CD4-positive, alpha-beta memory T cell (primary cell): ENCODE results near the gene MBOAT2. TPM values are rescaled to one million over a fixed set of nuclear protein-coding genes. Genes with fewer than 3 reads are reported as not detected.
"Not testable (repeated sequence)": the region's sequence is repeated elsewhere in the genome, so short reads cannot be mapped to it uniquely, and the experiment has no call there.

ENCODE experiments used
- CTCF ChIA-PET: fragments of 350-600 bp; sonication (Branson Sonifier 250); formaldehyde crosslinking; loops from one replicate; lab custom pipeline; 2021; ENCODE audit warnings: inconsistent platforms; ENCODE audit not compliant: partially characterized antibody; lab: Charles Lee
- POLR2A ChIA-PET: fragments of 350-600 bp; sonication (Branson Sonifier 250); formaldehyde crosslinking; loops from one replicate; lab custom pipeline; 2021; ENCODE audit not compliant: partially characterized antibody; lab: Charles Lee
- DNase-seq, 5 donors: peaks; one replicate each; pipeline versions ENCODE4 v3.0.0 to v3.0.0-alpha.2; 2020 to 2022; ENCODE audit warnings: mixed read lengths in 1 of 5
- H3K27ac ChIP-seq: one replicate; pipeline ENCODE4 v1.7.0; 2013; ENCODE audit warnings: low read depth, low read length
- H3K27me3 ChIP-seq: 2 replicates; pipeline ENCODE4 v1.7.0; 2013; ENCODE audit warnings: mild to moderate bottlenecking, low read length, moderate library complexity; ENCODE audit not compliant: insufficient read depth
- H3K36me3 ChIP-seq: 2 replicates; pipeline ENCODE4 v1.7.0; 2013; ENCODE audit warnings: mild to moderate bottlenecking, low read length, moderate library complexity; ENCODE audit not compliant: insufficient read depth
- H3K4me1 ChIP-seq: 2 replicates; pipeline ENCODE4 v1.7.0; 2013; ENCODE audit warnings: mild to moderate bottlenecking, low read length, moderate library complexity; ENCODE audit not compliant: insufficient read depth
- H3K4me3 ChIP-seq, 2 donors: one replicate each; pipeline ENCODE4 v1.7.0; 2013; ENCODE audit warnings: low read length in 2 of 2, mild to moderate bottlenecking in 1 of 2
- H3K9me3 ChIP-seq, 2 donors: one replicate each; pipeline ENCODE4 v1.7.0; 2013; ENCODE audit warnings: low read length in 2 of 2, control low read depth in 1 of 2; ENCODE audit not compliant: control insufficient read depth in 1 of 2
- H3K27ac Mint-ChIP-seq, 7 donors: one replicate each; pipeline ENCODE4 v1.8.0; 2020 to 2021; ENCODE audit warnings: mixed read lengths in 7 of 7, mild to moderate bottlenecking in 6 of 7, inconsistent platforms in 3 of 7, moderate library complexity in 3 of 7
- H3K27me3 Mint-ChIP-seq, 2 donors: one replicate each; pipeline ENCODE4 v1.8.0; 2020 to 2021; ENCODE audit warnings: mixed read lengths in 2 of 2
- H3K36me3 Mint-ChIP-seq, 2 donors: one replicate each; pipeline ENCODE4 v1.8.0; 2020 to 2021; ENCODE audit warnings: mixed read lengths in 2 of 2, inconsistent platforms in 1 of 2, mild to moderate bottlenecking in 1 of 2
- H3K4me1 Mint-ChIP-seq, 4 donors: one replicate each; pipeline ENCODE4 v1.8.0; 2020 to 2021; ENCODE audit warnings: mixed read lengths in 4 of 4, mild to moderate bottlenecking in 1 of 4
- H3K4me3 Mint-ChIP-seq, 8 donors: one replicate each; pipeline ENCODE4 v1.8.0; 2020 to 2021; ENCODE audit warnings: mixed read lengths in 8 of 8, mild to moderate bottlenecking in 7 of 8, moderate library complexity in 6 of 8, inconsistent platforms in 3 of 8
- H3K9me3 Mint-ChIP-seq, 8 donors: one replicate each; pipeline ENCODE4 v1.8.0; 2020 to 2021; ENCODE audit warnings: mixed read lengths in 8 of 8, mild to moderate bottlenecking in 5 of 8, inconsistent platforms in 3 of 8, moderate library complexity in 1 of 8
- intact Hi-C: fragments of 100-400 bp; cut with micrococcal nuclease; formaldehyde crosslinking; loops from one replicate; pipeline ENCODE4 v1.15.1; 2023
- polyA plus RNA-seq, 2 donors: library from polyadenylated mRNA; unstranded; fragments of 300-500 nt; fragmentation: Illumina TruSeq; gene quantifications; one replicate each; pipeline ENCODE4 v1.2.3, GENCODE V29; 2021
- total RNA-seq, 2 experiments: library from RNA; stranded (reverse); gene quantifications; one replicate each; pipeline ENCODE4 v1.2.3, GENCODE V29; 2021

The MBOAT2 gene
- total and polyA plus RNA-seq, 4 experiments from 2014 or later: 0.20 to 2.0 (median 1.7) TPM

- no peak for DNase-seq
- Mint-ChIP-seq H3K36me3 (no peaks in the 10 kb centered on the region), H3K27ac (no peak overlapping the region), H3K9me3 (no peaks in the 10 kb centered on the region), H3K27me3 (no peaks in the 10 kb centered on the region), H3K4me1 (no peaks in the 10 kb centered on the region), H3K4me3 (no peak overlapping the region)
- H3K4me3 ChIP-seq: no peak overlapping the region
- CTCF ChIA-PET: no interaction called here
- no peaks in the 10 kb centered on the region for H3K27me3 ChIP-seq
- intact Hi-C loops: no loop called here
- no peaks in the 10 kb centered on the region for H3K9me3 ChIP-seq
- no peak overlapping the region for H3K27ac ChIP-seq
- H3K4me1 ChIP-seq: no peaks in the 10 kb centered on the region
- no peaks in the 10 kb centered on the region for H3K36me3 ChIP-seq
- POLR2A ChIA-PET: no interaction called here
Observed at GRCh38 chr2:8923183-8923582, 80.3 kb downstream of the MBOAT2 start.

GRCh38 chr2:8922431-8922830 lies 81.1 kb downstream of the MBOAT2 start:
- no peaks in the 10 kb centered on the region for H3K27me3 Mint-ChIP-seq
- no peaks in the 10 kb centered on the region for H3K4me1 ChIP-seq
- DNase-seq: no peak
- intact Hi-C loops: no loop called here
- no peaks in the 10 kb centered on the region for H3K9me3 Mint-ChIP-seq
- CTCF ChIA-PET: no interaction called here
- H3K27me3 ChIP-seq: no peaks in the 10 kb centered on the region
- H3K36me3 Mint-ChIP-seq: no peaks in the 10 kb centered on the region
- no peaks in the 10 kb centered on the region for H3K36me3 ChIP-seq
- no peaks in the 10 kb centered on the region for H3K9me3 ChIP-seq
- no peak overlapping the region for H3K4me3 ChIP-seq
- no peaks in the 10 kb centered on the region for H3K4me1 Mint-ChIP-seq
- POLR2A ChIA-PET: no interaction called here
- no peak overlapping the region for H3K4me3 Mint-ChIP-seq
- H3K27ac ChIP-seq: no peak overlapping the region
- no peak overlapping the region for H3K27ac Mint-ChIP-seq

DNA sequence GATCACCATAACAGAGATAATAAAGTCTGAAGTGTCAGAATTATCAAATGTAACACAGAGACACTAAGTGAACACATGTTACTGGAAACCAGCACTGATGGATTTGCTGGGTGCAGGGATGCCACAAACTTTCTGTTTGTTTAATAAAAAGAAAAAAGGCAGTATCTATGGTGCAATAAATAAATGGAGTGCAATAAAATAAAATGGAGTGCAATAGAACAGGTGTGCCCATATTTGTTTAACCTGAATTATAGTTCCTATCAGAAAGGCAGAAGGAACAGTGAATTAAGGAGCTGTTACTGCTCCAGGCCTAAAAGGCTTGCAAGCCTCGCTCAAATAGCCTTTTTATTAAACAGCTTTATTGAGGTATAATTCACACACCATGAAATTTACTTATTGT lies 85.1 kb downstream of the MBOAT2 start:
- Histone ChIP-seq H3K27me3 (no peaks in the 10 kb centered on the region), H3K4me1 (no peaks in the 10 kb centered on the region), H3K36me3 (no peaks in the 10 kb centered on the region), H3K9me3 (no peaks in the 10 kb centered on the region), H3K4me3 (no peak overlapping the region), H3K27ac (no peak overlapping the region)
- Mint-ChIP-seq H3K9me3 (peaks cover 0 to 5% (median 2%) of the 10 kb centered on the region in 8 donors), H3K27ac (no peak overlapping the region), H3K4me1 (no peaks in the 10 kb centered on the region), H3K27me3 (peaks cover under 1 to 4% of the 10 kb centered on the region in 2 donors), H3K36me3 (no peaks in the 10 kb centered on the region), H3K4me3 (no peak overlapping the region)
- ChIA-PET CTCF (no interaction called here), POLR2A (no interaction called here)
- DNase-seq: no peak
- intact Hi-C loops: no loop called here

- no peak overlapping the region for H3K27ac ChIP-seq
- intact Hi-C loops: no loop called here
- no peak overlapping the region for H3K4me3 ChIP-seq
- H3K36me3 ChIP-seq: no peaks in the 10 kb centered on the region
- no peaks in the 10 kb centered on the region for H3K9me3 ChIP-seq
- H3K27me3 ChIP-seq: no peaks in the 10 kb centered on the region
- Mint-ChIP-seq H3K4me1 (no peaks in the 10 kb centered on the region), H3K9me3 (peaks cover 0 to 13% (median 10%) of the 10 kb centered on the region in 8 donors), H3K27me3 (peaks cover 5 to 9% of the 10 kb centered on the region in 2 donors), H3K4me3 (no peak overlapping the region), H3K36me3 (peaks cover 0 to 5% of the 10 kb centered on the region in 2 donors), H3K27ac (no peak overlapping the region)
- ChIA-PET POLR2A (no interaction called here), CTCF (no interaction called here)
- H3K4me1 ChIP-seq: no peaks in the 10 kb centered on the region
- DNase-seq: no peak
Observed at GRCh38 chr2:8915941-8916340, 87.5 kb downstream of the MBOAT2 start.

GRCh38 chr2:8913767-8914166 lies 89.7 kb downstream of the MBOAT2 start:
- intact Hi-C loops, H3K36me3 ChIP-seq, H3K9me3 ChIP-seq, H3K4me3 ChIP-seq, H3K4me1 ChIP-seq, H3K4me1 Mint-ChIP-seq, POLR2A ChIA-PET, DNase-seq, H3K27me3 Mint-ChIP-seq, H3K4me3 Mint-ChIP-seq, H3K27ac Mint-ChIP-seq, H3K36me3 Mint-ChIP-seq, H3K27me3 ChIP-seq, CTCF ChIA-PET, H3K27ac ChIP-seq: not testable (repeated sequence)
- peaks cover 4 to 17% (median 13%) of the 10 kb centered on the region in 8 donors for H3K9me3 Mint-ChIP-seq

GRCh38 chr2:8907764-8908288 lies 95.7 kb downstream of the MBOAT2 start:
- Histone ChIP-seq H3K9me3 (no peaks in the 10 kb centered on the region), H3K4me1 (no peaks in the 10 kb centered on the region), H3K4me3 (no peak overlapping the region), H3K27me3 (no peaks in the 10 kb centered on the region), H3K36me3 (no peaks in the 10 kb centered on the region), H3K27ac (no peak overlapping the region)
- DNase-seq: no peak
- H3K27me3 Mint-ChIP-seq: peaks cover 3 to 4% of the 10 kb centered on the region in 2 donors
- CTCF ChIA-PET: no interaction called here
- H3K27ac Mint-ChIP-seq: no peak overlapping the region
- H3K4me3 Mint-ChIP-seq: no peak overlapping the region
- POLR2A ChIA-PET: no interaction called here
- no peaks in the 10 kb centered on the region for H3K4me1 Mint-ChIP-seq
- H3K9me3 Mint-ChIP-seq: peaks cover 0 to 17% (median 11%) of the 10 kb centered on the region in 8 donors
- intact Hi-C loops: no loop called here
- H3K36me3 Mint-ChIP-seq: peaks cover 0 to 9% of the 10 kb centered on the region in 2 donors

- H3K27me3 ChIP-seq, H3K27ac Mint-ChIP-seq, H3K9me3 Mint-ChIP-seq, H3K4me3 Mint-ChIP-seq, intact Hi-C loops, POLR2A ChIA-PET, CTCF ChIA-PET, H3K4me1 ChIP-seq, H3K36me3 ChIP-seq, H3K4me3 ChIP-seq, H3K27me3 Mint-ChIP-seq, DNase-seq, H3K27ac ChIP-seq, H3K9me3 ChIP-seq, H3K4me1 Mint-ChIP-seq, H3K36me3 Mint-ChIP-seq: not testable (repeated sequence)
Observed at GRCh38 chr2:8903924-8904323, 99.6 kb downstream of the MBOAT2 start.

GRCh38 chr2:8902757-8903156 lies 100.7 kb downstream of the MBOAT2 start:
- H3K4me1 ChIP-seq, H3K36me3 Mint-ChIP-seq, DNase-seq, H3K36me3 ChIP-seq, H3K4me3 ChIP-seq, intact Hi-C loops, H3K27ac Mint-ChIP-seq, H3K9me3 Mint-ChIP-seq, H3K27ac ChIP-seq, CTCF ChIA-PET, H3K4me3 Mint-ChIP-seq, H3K27me3 ChIP-seq, H3K4me1 Mint-ChIP-seq, H3K9me3 ChIP-seq, H3K27me3 Mint-ChIP-seq, POLR2A ChIA-PET: not testable (repeated sequence)
